PC-9 (cell line): ENCODE measurements around the gene PTPRM. TPM values are rescaled to one million over a fixed set of nuclear protein-coding genes. Genes with fewer than 3 reads are reported as not detected.

Source experiments
- BruUV-seq: library from RNA; stranded (reverse); fragments of 400-500 nt; replicated peaks from 2 replicates; lab custom pipeline; 2021; lab: Mats Ljungman, UMichigan
- CTCF ChIA-PET: fragments of 300-600 bp; sonication (Branson Sonifier 250); formaldehyde crosslinking; loops from one replicate; lab custom pipeline; 2022; ENCODE audit warnings: antibody characterized with exemption; lab: Charles Lee
- POLR2A ChIA-PET: fragments of 300-600 bp; sonication (Branson Sonifier 250); formaldehyde crosslinking; loops from one replicate; lab custom pipeline; 2022; ENCODE audit warnings: antibody characterized with exemption; ENCODE audit not compliant: unreplicated experiment; lab: Charles Lee
- DNase-seq, 2 experiments: peaks; one replicate each; pipeline versions ENCODE4 v3.0.0 to v3.0.0-alpha.2; 2015 to 2022; ENCODE audit warnings: mixed read lengths in 1 of 2
- H2AFZ ChIP-seq: fragments of 200-600 bp; sonication (generic); 2 replicates; pipeline ENCODE4 v1.8.1; 2017; ENCODE audit warnings: antibody characterized with exemption
- H3F3A ChIP-seq: fragments of 200-600 bp; sonication (generic); 2 replicates; pipeline ENCODE4 v1.8.1; 2017; ENCODE audit warnings: antibody characterized with exemption, mild to moderate bottlenecking, low read depth; ENCODE audit not compliant: insufficient read depth
- H3K27ac ChIP-seq: fragments of 200-600 bp; sonication (generic); 2 replicates; pipeline ENCODE4 v1.6.1; 2016; ENCODE audit warnings: mixed run types
- H3K27me3 ChIP-seq: fragments of 200-600 bp; sonication (generic); 2 replicates; pipeline ENCODE4 v1.6.1; 2016; ENCODE audit warnings: low read depth, mixed run types; ENCODE audit not compliant: insufficient read depth
- H3K36me3 ChIP-seq: fragments of 200-600 bp; sonication (generic); 2 replicates; pipeline ENCODE4 v1.6.1; 2016; ENCODE audit warnings: low read depth, mixed run types
- H3K4me1 ChIP-seq: fragments of 200-600 bp; sonication (generic); replicated peaks from 2 replicates; pipeline ENCODE4 v1.6.1; 2016; ENCODE audit warnings: mixed run types; ENCODE audit not compliant: insufficient read depth
- H3K4me2 ChIP-seq: fragments of 200-600 bp; sonication (generic); 2 replicates; pipeline ENCODE4 v1.6.1; 2017; ENCODE audit warnings: mixed run types
- H3K4me3 ChIP-seq: fragments of 200-600 bp; sonication (generic); 2 replicates; pipeline ENCODE4 v1.6.1; 2016; ENCODE audit warnings: mixed run types
- H3K79me2 ChIP-seq: fragments of 200-600 bp; sonication (generic); 2 replicates; pipeline ENCODE4 v1.6.1; 2017; ENCODE audit warnings: low read depth, mixed run types
- H3K9me2 ChIP-seq: fragments of 200-600 bp; sonication (generic); 2 replicates; pipeline ENCODE4 v1.8.1; 2017; ENCODE audit warnings: mild to moderate bottlenecking; ENCODE audit not compliant: insufficient read depth
- H3K9me3 ChIP-seq: fragments of 200-600 bp; sonication (generic); 2 replicates; pipeline ENCODE4 v1.8.1; 2016; ENCODE audit warnings: low read depth; ENCODE audit not compliant: insufficient read depth
- H4K20me1 ChIP-seq: fragments of 200-600 bp; sonication (generic); 2 replicates; pipeline ENCODE4 v1.8.1; 2017; ENCODE audit not compliant: insufficient read depth
- EZH2 ChIP-seq: fragments of 200-600 bp; sonication (generic); IDR thresholded peaks from 2 replicates; pipeline ENCODE4 v1.8.0; 2017; ENCODE audit warnings: antibody characterized with exemption, low read depth
- intact Hi-C: fragments of 100-400 bp; cut with micrococcal nuclease; formaldehyde crosslinking; loops from one replicate; pipeline ENCODE4 v1.10.0; 2022; ENCODE audit not compliant: unreplicated experiment
- total RNA-seq: library from RNA; stranded (reverse); gene quantifications from 2 replicates; pipeline ENCODE4 v1.2.3, GENCODE V29; 2021
- TF ChIP-seq, protein P1 (sequence below): fragments of 200-600 bp; sonication (generic); conservative IDR thresholded peaks from 2 replicates; pipeline ENCODE4 v1.6.1; 2017; ENCODE audit warnings: mixed run types, antibody characterized with exemption, mild to moderate bottlenecking, moderate library complexity

PTPRM gene
- total RNA-seq, 1 experiment from 2014 or later: 32.5 TPM

GRCh38 chr18:8362863-8363262 is 795.7 kb downstream of the PTPRM start:
- intact Hi-C loops: no loop called here
- Histone ChIP-seq H3K9me3 (no peaks in the 10 kb centered on the region), H3K4me3 (no peak overlapping the region), H3K4me1 (no peaks in the 10 kb centered on the region), H3K79me2 (no peaks in the 10 kb centered on the region), H2AFZ (no peak overlapping the region), H3F3A (no peaks in the 10 kb centered on the region), H3K27ac (no peak overlapping the region), H3K36me3 (no peaks in the 10 kb centered on the region), H3K27me3 (no peaks in the 10 kb centered on the region), H3K9me2 (no peaks in the 10 kb centered on the region), H4K20me1 (no peaks in the 10 kb centered on the region), H3K4me2 (no peak overlapping the region)
- BruUV-seq: no TSS peak
- no peak for TF ChIP-seq EZH2
- TF ChIP-seq, protein P1, sequence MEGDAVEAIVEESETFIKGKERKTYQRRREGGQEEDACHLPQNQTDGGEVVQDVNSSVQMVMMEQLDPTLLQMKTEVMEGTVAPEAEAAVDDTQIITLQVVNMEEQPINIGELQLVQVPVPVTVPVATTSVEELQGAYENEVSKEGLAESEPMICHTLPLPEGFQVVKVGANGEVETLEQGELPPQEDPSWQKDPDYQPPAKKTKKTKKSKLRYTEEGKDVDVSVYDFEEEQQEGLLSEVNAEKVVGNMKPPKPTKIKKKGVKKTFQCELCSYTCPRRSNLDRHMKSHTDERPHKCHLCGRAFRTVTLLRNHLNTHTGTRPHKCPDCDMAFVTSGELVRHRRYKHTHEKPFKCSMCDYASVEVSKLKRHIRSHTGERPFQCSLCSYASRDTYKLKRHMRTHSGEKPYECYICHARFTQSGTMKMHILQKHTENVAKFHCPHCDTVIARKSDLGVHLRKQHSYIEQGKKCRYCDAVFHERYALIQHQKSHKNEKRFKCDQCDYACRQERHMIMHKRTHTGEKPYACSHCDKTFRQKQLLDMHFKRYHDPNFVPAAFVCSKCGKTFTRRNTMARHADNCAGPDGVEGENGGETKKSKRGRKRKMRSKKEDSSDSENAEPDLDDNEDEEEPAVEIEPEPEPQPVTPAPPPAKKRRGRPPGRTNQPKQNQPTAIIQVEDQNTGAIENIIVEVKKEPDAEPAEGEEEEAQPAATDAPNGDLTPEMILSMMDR: no peak
- DNase-seq: no peak
- POLR2A ChIA-PET: no interaction called here
- CTCF ChIA-PET: no interaction called here

- Histone ChIP-seq H3K27me3 (no peaks in the 10 kb centered on the region), H4K20me1 (no peaks in the 10 kb centered on the region), H3K4me3 (no peak overlapping the region), H3K36me3 (no peaks in the 10 kb centered on the region), H3F3A (no peaks in the 10 kb centered on the region), H3K79me2 (no peaks in the 10 kb centered on the region), H3K9me3 (no peaks in the 10 kb centered on the region), H3K4me1 (no peaks in the 10 kb centered on the region), H3K27ac (no peak overlapping the region), H2AFZ (no peak overlapping the region), H3K9me2 (no peaks in the 10 kb centered on the region), H3K4me2 (no peak overlapping the region)
- BruUV-seq: no TSS peak
- intact Hi-C loops: no loop called here
- no peak for TF ChIP-seq EZH2
- TF ChIP-seq, protein P1: no peak
- POLR2A ChIA-PET: interaction anchor here (0.8 kb wide), 1 partner anchor 172 kb away, joined by 3 read pairs; no protein-coding TSS in a partner anchor
- CTCF ChIA-PET: no interaction called here
- DNase-seq: no peak
Measured at GRCh38 chr18:8364385-8364784, 797.3 kb downstream of the PTPRM start.

- H3K4me1 ChIP-seq: no peaks in the 10 kb centered on the region
- no peak overlapping the region for H2AFZ ChIP-seq
- no peaks in the 10 kb centered on the region for H3K36me3 ChIP-seq
- ChIA-PET POLR2A (interaction anchor here (0.8 kb wide), 1 partner anchor 173 kb away, joined by 3 read pairs; no protein-coding TSS in a partner anchor), CTCF (no interaction called here)
- H3K4me3 ChIP-seq: no peak overlapping the region
- intact Hi-C loops: no loop called here
- no peaks in the 10 kb centered on the region for H3K9me2 ChIP-seq
- H3K27ac ChIP-seq: no peak overlapping the region
- no peaks in the 10 kb centered on the region for H3F3A ChIP-seq
- TF ChIP-seq, protein P1: no peak
- no peak for TF ChIP-seq EZH2
- no peaks in the 10 kb centered on the region for H3K27me3 ChIP-seq
- H4K20me1 ChIP-seq: no peaks in the 10 kb centered on the region
- BruUV-seq: no TSS peak
- DNase-seq: no peak
- H3K79me2 ChIP-seq: no peaks in the 10 kb centered on the region
- no peaks in the 10 kb centered on the region for H3K9me3 ChIP-seq
- no peak overlapping the region for H3K4me2 ChIP-seq
Measured at GRCh38 chr18:8365006-8365405, 797.9 kb downstream of the PTPRM start.
